Thyroid gland (tissue), 4 donors: ENCODE results near the gene TRMO.

ENCODE experiments used
- POLR2A ChIP-seq, 2 donors: fragments of 450-650 bp; IDR thresholded peaks; one replicate each; pipeline ENCODE4 v1.6.1; 2017; ENCODE audit warnings: antibody characterized with exemption in 2 of 2, mild to moderate bottlenecking in 2 of 2, moderate library complexity in 1 of 2
- TF ChIP-seq, protein P1 (sequence below), 6 experiments: fragments of 200-600 bp in 3 of 6; fragments of 450-650 bp in 3 of 6; sonication (generic) in 3 of 6; IDR thresholded peaks; one replicate each; pipeline ENCODE4 v1.5.1; 2016 to 2019; ENCODE audit warnings: antibody characterized with exemption in 6 of 6, mild to moderate bottlenecking in 2 of 6, inconsistent platforms in 1 of 6, moderate library complexity in 1 of 6

DNA sequence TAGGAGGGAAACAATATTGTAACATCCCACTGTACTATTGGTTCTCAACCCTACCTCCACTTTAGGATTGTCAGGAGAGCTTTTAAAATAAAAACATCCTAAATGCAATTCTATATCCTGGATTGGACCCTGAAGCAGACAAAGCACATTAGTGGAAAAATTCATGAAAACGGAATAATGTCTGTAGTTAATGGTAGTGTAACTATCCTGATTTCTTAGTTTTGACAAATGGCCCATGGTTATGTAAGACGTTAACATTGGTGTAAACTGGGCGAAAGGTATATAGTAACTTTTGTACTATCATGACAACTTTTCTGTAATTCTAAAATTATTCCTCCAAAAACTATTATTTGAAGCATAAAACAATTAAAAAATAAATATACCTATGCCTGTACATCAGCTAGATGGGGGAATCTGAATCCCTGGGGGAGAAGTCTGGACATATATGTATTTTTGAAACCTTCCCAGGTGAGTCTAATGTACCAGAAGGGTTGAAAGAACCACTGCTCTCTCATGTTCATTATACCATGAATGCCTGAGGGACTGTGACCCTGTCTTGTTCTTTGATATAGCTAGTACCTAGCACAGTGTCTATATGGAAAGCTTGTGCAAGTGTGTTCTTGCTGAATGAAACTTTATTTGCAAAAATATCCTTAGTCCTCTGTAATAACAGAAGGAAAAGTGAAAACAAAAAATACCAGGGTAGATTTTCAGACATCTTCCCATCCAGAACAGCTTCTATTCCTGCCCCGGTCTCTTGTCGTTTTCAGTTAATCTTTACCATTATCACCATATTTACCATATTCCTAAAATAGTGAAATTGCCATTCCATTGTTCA lies 3.4 kb upstream of the TRMO start:
- TF ChIP-seq POLR2A (IDR thresholded peaks at IDR 0.05): no peak
- TF ChIP-seq, protein P1, sequence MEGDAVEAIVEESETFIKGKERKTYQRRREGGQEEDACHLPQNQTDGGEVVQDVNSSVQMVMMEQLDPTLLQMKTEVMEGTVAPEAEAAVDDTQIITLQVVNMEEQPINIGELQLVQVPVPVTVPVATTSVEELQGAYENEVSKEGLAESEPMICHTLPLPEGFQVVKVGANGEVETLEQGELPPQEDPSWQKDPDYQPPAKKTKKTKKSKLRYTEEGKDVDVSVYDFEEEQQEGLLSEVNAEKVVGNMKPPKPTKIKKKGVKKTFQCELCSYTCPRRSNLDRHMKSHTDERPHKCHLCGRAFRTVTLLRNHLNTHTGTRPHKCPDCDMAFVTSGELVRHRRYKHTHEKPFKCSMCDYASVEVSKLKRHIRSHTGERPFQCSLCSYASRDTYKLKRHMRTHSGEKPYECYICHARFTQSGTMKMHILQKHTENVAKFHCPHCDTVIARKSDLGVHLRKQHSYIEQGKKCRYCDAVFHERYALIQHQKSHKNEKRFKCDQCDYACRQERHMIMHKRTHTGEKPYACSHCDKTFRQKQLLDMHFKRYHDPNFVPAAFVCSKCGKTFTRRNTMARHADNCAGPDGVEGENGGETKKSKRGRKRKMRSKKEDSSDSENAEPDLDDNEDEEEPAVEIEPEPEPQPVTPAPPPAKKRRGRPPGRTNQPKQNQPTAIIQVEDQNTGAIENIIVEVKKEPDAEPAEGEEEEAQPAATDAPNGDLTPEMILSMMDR (IDR thresholded peaks at IDR 0.05): no peak
